GM21447 (cell line): ENCODE measurements around the gene CDH13.

Source experiments
- ATAC-seq: cut with Tn5 transposase; IDR thresholded peaks from one replicate; pipeline ENCODE4 v1.9.1; 2021; ENCODE audit not compliant: unreplicated experiment

CDH13 gene

DNA sequence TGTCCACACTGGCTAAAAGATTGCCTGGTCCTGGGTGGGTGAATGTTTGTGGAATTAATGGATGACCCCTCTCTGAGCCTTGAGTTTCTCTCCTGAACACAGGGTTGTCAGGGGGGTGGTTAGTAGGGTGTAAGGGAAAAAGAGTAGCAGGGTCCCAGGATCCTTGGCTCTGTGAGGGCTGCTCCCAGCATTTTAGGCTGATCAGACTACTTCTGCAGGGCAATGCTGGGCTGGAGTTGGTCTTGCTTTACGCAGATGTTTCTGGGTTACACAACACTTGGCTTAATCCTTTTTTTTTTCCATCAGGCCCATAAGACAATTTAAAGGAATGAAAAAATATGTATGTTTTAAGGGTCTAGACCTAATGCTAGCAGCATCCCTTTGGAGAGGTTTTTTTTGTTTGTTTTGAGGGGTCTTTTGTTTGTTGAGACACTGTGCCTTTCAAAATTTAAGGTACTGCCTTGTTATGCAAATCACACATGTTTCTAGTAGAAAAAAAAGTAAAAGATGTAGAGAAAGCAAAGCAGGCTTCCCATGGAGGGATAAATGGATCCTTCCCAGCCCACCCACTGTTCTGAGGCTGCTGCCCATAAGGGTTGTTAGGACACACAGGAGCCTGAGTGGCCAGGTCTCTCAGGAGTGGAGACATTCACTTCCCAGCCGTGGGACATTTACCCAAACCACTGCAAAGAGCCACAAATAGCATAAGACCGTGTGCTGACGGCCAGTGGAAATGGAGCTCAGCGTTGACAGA lies 955.4 kb downstream of the CDH13 start:
- ATAC-seq: no peak

GRCh38 chr16:83586036-83586435 lies 959.3 kb downstream of the CDH13 start:
- ATAC-seq: no peak

DNA sequence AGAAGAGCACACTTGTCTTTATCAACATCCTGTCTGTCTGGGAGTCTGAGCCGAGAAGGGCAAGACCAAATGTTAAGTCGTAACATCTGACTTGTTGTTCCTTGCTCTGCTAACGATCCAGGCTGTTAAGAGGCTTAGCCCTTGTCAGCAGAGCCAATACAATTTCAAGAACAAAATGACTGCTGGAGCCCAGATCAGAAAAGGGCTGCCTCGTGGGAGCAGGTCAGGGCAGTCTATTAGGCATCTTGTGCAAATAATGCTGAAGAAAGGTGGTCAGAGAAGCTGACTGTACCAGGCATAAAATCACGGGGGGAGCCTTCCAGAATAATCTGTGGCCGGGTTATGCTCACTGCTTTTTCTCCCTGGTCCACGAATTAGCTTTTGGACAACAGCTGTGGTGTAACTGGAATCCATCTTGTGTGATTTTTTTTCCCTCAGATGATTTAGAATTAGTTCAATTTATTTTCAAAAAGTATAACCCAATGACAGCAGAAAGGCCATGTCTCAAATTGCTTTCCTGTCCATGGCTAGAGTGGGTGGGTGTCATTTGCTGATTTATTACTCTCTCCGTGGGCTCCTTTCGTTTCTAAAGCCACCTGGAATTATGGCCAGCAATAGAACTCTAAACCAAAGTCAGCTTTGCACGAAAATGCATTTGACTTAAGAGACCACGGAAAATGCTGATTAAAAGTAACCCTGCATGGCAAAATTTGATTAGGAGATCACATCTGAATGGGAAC lies 959.9 kb downstream of the CDH13 start:
- no peak for ATAC-seq

DNA sequence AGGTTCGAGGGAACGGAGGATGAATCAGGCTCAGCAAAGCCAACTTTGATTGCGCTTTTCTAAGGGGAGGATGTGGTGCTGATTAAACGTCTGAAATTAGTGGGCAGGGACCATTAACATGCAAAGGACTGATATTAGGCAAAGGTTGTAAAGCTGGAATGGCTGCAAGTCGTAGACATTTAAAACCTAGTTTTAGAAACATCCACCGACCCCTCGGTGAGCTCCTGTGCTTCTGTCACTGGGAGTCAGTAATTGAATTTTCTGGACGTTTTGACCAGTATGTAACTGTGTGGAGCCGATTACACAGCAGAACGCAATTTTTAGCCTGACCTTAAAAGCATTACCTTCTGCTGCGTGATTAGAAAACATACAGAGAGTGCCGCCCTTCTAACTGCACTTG lies 960.4 kb downstream of the CDH13 start:
- ATAC-seq: no peak

DNA sequence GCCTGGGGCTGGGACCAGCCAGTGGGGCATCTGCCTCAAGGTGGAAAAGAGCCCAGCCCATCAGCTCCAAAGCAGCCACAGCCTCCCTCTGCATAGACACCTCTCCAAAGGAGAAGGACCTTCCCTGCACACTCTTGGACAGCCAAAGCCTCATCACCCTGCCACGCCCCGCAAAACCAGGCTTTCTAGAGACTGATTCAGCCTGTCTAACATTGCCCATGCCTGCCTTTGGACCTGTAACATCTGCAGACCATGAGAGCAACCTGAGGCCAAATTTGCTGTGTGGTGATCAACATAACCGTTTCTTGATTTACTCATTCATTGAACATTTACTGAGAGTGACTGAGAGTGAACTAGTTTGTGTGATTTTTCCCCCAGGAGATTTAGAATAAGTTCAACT lies 961.3 kb downstream of the CDH13 start:
- no peak for ATAC-seq

- ATAC-seq: no peak
These were observed 962.8 kb downstream of the CDH13 start for GRCh38 chr16:83589576-83589975.

DNA sequence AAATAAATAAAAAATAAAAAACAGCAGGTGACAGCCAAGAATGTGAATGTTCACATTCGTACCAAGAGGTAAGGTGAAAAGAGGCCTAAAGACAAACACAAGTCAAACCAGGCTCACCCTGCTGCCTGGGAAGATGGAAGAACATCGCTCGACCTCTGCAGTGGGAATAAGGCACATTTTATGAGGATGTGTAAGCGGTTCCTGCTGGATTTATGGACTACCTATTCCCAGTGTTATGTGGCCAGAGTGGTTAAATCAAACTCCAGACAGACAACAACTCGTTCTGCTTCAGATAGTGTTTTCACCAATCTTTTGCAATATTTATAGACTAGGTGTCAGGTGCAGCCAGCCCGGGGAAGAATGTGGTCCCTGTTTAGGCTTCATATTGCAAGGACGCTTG lies 966.0 kb downstream of the CDH13 start:
- ATAC-seq: no peak

GRCh38 chr16:83599789-83600462 lies 973.2 kb downstream of the CDH13 start:
- ATAC-seq: no peak

GRCh38 chr16:83602761-83603722 lies 976.3 kb downstream of the CDH13 start:
- no peak for ATAC-seq

DNA sequence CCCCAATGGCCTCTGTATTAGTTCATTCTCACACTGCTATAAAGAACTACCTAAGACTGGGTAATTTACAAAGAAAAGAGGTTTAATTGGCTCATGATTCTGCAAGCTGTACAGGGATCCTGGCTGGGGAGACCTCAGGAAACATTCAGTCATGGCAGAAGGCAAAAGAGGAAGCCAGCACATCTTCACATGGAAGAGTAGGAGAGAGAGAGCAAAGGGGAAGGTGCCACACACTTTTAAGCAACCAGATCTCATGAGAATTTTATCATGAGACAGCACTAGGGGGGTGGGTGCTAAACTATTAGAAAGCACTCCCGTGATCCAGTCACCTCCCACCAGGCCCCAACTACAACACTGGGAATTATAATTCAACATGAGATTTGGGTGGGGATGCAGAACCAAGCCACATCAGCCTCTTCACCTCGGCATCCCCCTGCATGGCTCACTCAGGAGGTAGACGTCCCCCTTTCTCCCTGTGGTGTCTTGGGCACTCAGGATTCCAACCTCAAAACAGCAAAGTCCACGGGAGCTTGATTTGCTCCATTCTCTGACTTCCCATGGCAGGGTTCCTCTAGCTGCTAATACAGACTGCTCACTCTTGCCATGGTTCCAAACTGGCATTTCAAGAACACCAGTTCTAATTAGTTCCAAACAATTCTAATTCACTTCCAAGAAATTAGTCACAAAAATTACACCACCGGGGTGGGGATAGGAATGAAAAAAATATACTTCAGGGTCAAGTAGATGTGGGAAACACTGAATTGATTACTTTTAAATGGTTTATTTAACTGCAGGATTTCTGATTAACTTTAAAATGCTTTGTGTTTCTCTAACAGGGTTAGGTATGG lies 977.2 kb downstream of the CDH13 start:
- no peak for ATAC-seq

DNA sequence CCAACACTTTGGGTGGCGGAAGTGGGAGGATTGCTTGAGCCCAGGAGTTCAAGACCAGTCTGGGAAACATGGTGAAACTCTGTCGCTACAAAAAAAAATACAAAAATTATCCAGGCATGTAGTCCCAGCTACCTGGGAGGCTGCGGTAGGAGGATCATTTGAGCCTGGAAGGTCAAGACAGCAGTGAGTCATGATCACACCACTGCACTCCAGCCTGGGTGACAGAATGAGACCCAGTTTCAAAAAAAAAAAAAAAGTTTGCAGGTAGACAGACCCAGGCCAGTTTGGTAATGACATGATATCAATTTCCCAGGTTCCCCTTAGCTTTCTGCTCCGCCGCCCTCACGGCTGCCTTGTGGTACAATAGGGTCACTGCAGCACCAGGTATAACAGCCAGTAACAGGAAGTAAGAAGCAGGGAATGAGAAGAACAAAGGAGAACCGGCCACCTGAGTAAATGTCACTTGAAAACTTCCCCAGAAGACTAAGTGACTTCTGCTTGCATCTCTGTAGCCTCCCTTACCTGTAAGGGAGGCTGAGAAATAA lies 979.8 kb downstream of the CDH13 start:
- ATAC-seq: no peak

- ATAC-seq: no peak
These were observed 982.4 kb downstream of the CDH13 start for GRCh38 chr16:83609178-83609577.

DNA sequence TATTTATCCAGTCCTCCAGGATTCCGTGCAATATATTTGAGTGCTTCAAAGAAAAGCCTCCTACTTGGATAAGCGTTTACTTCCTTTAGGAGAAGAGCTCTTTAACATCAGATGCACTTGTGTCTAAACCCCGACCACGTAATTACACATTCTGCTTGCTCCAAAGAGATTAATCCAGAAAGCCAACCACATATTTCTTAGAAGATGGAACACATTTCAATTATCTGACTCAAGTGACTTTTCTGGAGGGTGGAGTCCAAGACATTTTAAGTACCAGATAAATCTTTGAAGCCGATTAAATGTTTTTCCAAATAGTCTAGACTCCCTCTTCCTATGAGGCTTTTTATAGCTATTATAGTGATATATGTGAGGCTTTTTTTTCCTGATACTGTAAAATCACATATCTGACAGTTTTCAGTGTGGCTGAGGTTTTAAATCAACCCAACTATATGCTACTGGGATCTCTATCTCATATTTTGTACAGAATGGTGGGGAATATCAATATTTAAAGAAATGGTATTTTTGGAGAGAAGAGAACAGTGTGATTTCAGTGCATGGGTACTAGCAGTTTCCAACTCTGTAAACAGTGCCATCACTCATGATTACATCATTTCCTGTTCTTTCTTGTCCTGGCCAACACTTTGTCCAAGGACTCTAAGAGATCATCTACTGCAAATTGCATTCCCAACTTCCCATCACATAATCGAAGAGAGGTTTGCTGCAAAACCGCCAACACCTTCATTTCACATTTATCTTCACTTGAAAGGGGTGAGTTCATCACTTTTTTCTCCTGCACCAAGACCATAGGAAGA lies 988.6 kb downstream of the CDH13 start:
- ATAC-seq: no peak

DNA sequence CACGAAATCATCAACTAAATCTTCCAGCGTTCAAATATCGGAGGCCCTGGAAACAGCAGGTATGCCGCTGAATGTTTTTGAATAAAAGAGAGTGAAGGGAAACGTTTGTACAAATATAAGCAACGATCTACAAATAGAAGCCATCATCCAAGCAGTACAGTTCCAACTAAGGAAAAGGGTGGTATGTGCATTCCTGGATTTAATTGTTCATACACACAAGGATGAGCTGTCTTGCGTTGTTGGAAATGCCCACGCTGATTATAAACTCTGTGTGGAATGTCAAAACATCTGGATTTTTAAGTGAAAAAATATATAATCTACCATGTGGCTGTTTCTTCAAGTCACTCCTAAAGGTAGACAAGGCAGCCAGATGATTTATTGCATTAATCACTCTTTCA lies 989.2 kb downstream of the CDH13 start:
- ATAC-seq: no peak

DNA sequence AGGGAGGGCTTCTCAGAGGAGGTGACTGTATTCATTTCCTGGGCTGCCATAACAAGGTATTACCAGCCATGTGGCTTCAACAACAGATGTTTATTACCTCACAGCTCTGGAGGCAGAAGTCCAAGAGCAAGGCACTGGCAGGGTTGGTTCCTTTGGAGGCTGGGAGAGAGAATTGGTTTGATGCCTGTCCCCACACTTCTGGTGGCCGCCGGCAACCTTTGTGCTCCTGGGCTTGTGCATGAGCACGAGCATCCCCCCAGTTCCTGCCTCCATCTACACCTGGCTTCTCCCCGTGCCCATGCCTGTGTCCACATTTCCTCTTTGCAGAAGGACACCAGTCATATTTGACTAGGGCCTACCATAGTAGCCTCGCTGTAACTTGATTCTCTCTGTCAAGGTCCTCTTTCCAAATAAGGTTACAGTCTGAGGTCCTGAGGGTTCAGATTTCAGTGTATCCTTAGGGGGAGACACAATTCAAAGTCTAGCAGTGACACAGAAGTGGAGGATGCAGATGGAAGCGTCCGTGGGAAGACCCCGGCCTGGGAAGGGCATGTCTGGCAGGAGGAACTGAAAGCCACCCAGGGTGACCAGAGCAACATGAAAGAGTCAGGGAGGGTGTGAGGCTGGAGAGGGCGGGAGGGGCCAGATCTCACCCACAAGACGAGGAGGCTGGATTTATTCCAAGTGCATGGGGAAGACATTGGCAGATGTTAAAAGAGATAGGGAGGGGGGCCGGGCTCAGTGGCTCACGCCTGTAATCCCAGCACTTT lies 992.8 kb downstream of the CDH13 start:
- no peak for ATAC-seq

DNA sequence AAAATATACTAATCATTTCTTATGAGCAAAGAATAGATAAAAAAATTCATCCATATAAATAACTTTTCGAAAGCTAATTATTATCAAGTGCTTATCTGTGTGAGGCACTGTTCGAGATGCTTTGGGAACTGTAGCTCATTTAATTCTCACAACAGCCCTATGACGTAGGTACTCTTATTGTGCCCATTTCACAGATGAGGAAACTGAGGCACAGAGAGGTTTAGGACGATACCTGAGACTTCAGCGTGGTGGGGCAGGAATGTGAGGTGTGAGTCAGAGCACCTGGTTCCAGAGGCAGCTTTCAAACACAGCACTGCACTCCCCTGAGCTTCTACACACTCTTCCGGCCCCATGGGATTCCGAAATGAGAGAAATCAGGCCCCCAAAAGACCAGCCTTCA lies 995.2 kb downstream of the CDH13 start:
- no peak for ATAC-seq

DNA sequence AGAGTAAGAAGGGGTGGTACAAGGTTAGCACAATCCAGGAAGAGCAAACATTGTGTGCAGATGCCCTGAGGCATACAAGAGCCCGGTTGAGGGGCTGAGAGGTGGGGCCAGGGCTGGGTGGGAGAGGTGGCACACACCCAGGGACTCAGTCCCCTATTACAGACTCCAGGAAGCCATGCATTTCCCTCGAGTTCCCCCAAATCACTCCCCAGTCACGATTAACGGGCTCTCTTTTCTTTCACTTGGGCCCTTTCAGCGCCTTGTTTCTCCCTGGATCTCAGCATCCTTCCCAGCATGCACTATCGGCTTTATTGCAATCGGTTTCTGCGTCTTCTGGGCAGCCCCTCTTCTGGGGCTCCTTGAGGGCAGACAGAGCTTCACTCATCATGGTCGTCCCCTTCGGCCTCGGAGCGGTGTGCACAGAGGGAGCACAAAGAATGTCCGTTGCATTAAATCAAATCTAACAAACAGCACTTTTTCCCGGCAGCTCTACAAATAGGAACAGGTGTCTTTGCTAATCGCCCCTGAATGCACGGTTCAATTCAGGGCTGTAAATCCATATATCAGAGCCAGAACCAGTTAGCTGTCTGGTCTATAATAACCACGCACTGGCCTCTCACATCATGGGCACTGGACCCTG lies 996.4 kb downstream of the CDH13 start:
- no peak for ATAC-seq

DNA sequence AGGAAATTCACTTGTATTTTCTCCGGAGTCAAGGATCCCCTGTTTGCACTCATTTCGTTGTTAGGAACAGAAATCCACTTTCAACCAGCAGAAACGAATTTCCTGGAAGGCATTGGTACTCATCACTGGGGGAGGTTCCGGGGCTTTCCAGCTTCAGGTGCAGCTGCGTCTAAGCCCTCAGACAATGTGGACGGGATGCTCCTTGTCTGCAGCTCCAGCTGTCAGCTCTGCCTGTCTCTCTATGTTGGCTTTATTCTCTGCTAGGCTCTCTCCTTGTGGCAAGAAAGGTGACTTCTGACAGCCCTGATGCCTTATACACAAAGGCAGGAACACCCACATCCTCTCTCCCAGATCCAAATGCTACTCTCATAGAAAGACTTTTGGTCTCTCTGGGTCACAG lies 997.1 kb downstream of the CDH13 start:
- ATAC-seq: no peak
